GM12892 (cell line): ENCODE data around the gene TAS1R2.

ENCODE experiments used
- POLR2A ChIP-seq: IDR thresholded peaks from 2 replicates; pipeline ENCODE4 v1.6.1; 2011; ENCODE audit warnings: low read depth, low read length, control low read depth
- POLR2AphosphoS5 ChIP-seq: IDR thresholded peaks from 2 replicates; pipeline ENCODE4 v1.6.1; 2011; ENCODE audit warnings: low read depth, low read length, control low read depth
- TAF1 ChIP-seq: IDR thresholded peaks from 2 replicates; pipeline ENCODE4 v1.6.1; 2011; ENCODE audit warnings: low read depth, mild to moderate bottlenecking, control low read depth, low read length, borderline replicate concordance

- TF ChIP-seq TAF1, result no peak
- TF ChIP-seq POLR2AphosphoS5, result no peak
- TF ChIP-seq POLR2A, result no peak
These were observed 28.9 kb downstream of the TAS1R2 start for GRCh38 chr1:18830596-18830995.
